IMR-90 (cell line): ENCODE measurements around the gene PRDM10. TPM values are rescaled to one million over a fixed set of nuclear protein-coding genes. Genes with fewer than 3 reads are reported as not detected.

Experiments
- ATAC-seq: fragments of 200-7000 bp; cut with Tn5 transposase; 2 replicates; pipeline ENCODE4 v1.9.1; 2020; ENCODE audit warnings: low read depth, mild to moderate bottlenecking, moderate library complexity
- BruUV-seq: library from RNA; stranded (reverse); fragments of 400-500 nt; replicated peaks from 2 replicates; lab custom pipeline; 2021; lab: Mats Ljungman, UMichigan
- CTCF ChIA-PET: fragments of 300-600 bp; formaldehyde crosslinking; extraction: SDS; loops from one replicate; lab custom pipeline; 2021; ENCODE audit warnings: antibody characterized with exemption; lab: Yijun Ruan, JAX
- POLR2A ChIA-PET: fragments of 300-600 bp; sonication (Branson Sonifier 250); formaldehyde crosslinking; loops from one replicate; lab custom pipeline; 2022; ENCODE audit warnings: antibody characterized with exemption; ENCODE audit not compliant: unreplicated experiment; lab: Charles Lee
- DNase-seq: peaks from one replicate; pipeline ENCODE4 v3.0.0; 2013
- H2AFZ ChIP-seq: replicated peaks from 2 replicates; pipeline ENCODE3; 2013; ENCODE audit warnings: low read length, mild to moderate bottlenecking; ENCODE audit not compliant: poor library complexity
- H2AK5ac ChIP-seq: 2 replicates; pipeline ENCODE4 v1.6.1; 2013; ENCODE audit warnings: low read depth, low read length, inconsistent platforms
- H2AK9ac ChIP-seq: replicated peaks from 2 replicates; pipeline ENCODE3; 2013; ENCODE audit warnings: mild to moderate bottlenecking, low read depth, low read length, moderate library complexity; ENCODE audit not compliant: poor library complexity
- H2BK120ac ChIP-seq: 2 replicates; pipeline ENCODE4 v1.6.1; 2013; ENCODE audit warnings: low read depth, low read length, inconsistent platforms
- H2BK15ac ChIP-seq: 3 replicates; pipeline ENCODE4 v1.6.1; 2013; ENCODE audit warnings: low read depth, low read length, inconsistent platforms
- H2BK20ac ChIP-seq: 2 replicates; pipeline ENCODE4 v1.6.1; 2013; ENCODE audit warnings: low read depth, mild to moderate bottlenecking, inconsistent platforms, low read length, moderate library complexity
- H2BK5ac ChIP-seq: 2 replicates; pipeline ENCODE4 v1.6.1; 2013; ENCODE audit warnings: mild to moderate bottlenecking, low read depth, low read length, inconsistent platforms; ENCODE audit not compliant: poor library complexity, severe bottlenecking
- H3K14ac ChIP-seq: replicated peaks from 2 replicates; pipeline ENCODE4 v1.6.1; 2013; ENCODE audit warnings: low read depth, low read length, inconsistent platforms
- H3K18ac ChIP-seq: 2 replicates; pipeline ENCODE4 v1.6.1; 2013; ENCODE audit warnings: low read depth, low read length, control low read depth
- H3K23ac ChIP-seq: 2 replicates; pipeline ENCODE4 v1.6.1; 2013; ENCODE audit warnings: low read depth, low read length, inconsistent platforms
- H3K27ac ChIP-seq: 2 replicates; pipeline ENCODE4 v1.5.1; 2013; ENCODE audit warnings: mild to moderate bottlenecking, control low read depth, low read length; ENCODE audit not compliant: insufficient read depth
- H3K27me3 ChIP-seq: 2 replicates; pipeline ENCODE4 v1.6.1; 2013; ENCODE audit warnings: low read length; ENCODE audit not compliant: control insufficient read depth, insufficient read depth
- H3K36me3 ChIP-seq: 2 replicates; pipeline ENCODE4 v1.6.1; 2013; ENCODE audit warnings: low read length, mixed read lengths; ENCODE audit not compliant: control insufficient read depth, insufficient read depth
- H3K4ac ChIP-seq: 2 replicates; pipeline ENCODE4 v1.6.1; 2013; ENCODE audit warnings: low read depth, low read length, inconsistent platforms
- H3K4me1 ChIP-seq: 2 replicates; pipeline ENCODE4 v1.6.1; 2013; ENCODE audit warnings: low read length, mixed read lengths; ENCODE audit not compliant: control insufficient read depth, insufficient read depth
- H3K4me2 ChIP-seq: 2 replicates; pipeline ENCODE4 v1.6.1; 2013; ENCODE audit warnings: low read depth, mild to moderate bottlenecking, control low read depth, low read length, moderate library complexity
- H3K4me3 ChIP-seq: 2 replicates; pipeline ENCODE4 v1.5.1; 2013; ENCODE audit warnings: low read depth, mild to moderate bottlenecking, control low read depth, low read length, moderate library complexity; ENCODE audit not compliant: insufficient read depth
- H3K56ac ChIP-seq: 2 replicates; pipeline ENCODE4 v1.6.1; 2013; ENCODE audit warnings: low read length, inconsistent platforms; ENCODE audit not compliant: insufficient read depth; ENCODE audit errors: extremely low read depth
- H3K79me1 ChIP-seq, 2 experiments: 2 replicates each; pipeline ENCODE4 v1.6.1; 2013; ENCODE audit warnings: low read length in 2 of 2, inconsistent platforms in 1 of 2, low read depth in 1 of 2
- H3K9ac ChIP-seq: 2 replicates; pipeline ENCODE4 v1.6.1; 2013; ENCODE audit warnings: low read depth, low read length, control low read depth
- H3K9me1 ChIP-seq: 2 replicates; pipeline ENCODE4 v1.6.1; 2013; ENCODE audit warnings: low read length, inconsistent platforms; ENCODE audit not compliant: insufficient read depth
- H3K9me3 ChIP-seq: 2 replicates; pipeline ENCODE4 v1.6.1; 2013; ENCODE audit warnings: low read length; ENCODE audit not compliant: control insufficient read depth, insufficient read depth
- H4K20me1 ChIP-seq: 2 replicates; pipeline ENCODE4 v1.6.1; 2013; ENCODE audit warnings: low read length, inconsistent platforms; ENCODE audit not compliant: insufficient read depth
- H4K5ac ChIP-seq: 2 replicates; pipeline ENCODE4 v1.6.1; 2013; ENCODE audit warnings: mild to moderate bottlenecking, low read depth, low read length, control low read depth
- H4K8ac ChIP-seq, 2 experiments: 2 replicates each; pipeline ENCODE4 v1.6.1; 2013; ENCODE audit warnings: low read depth in 2 of 2, low read length in 2 of 2, control low read depth in 1 of 2, inconsistent platforms in 1 of 2
- H4K91ac ChIP-seq: 2 replicates; pipeline ENCODE4 v1.6.1; 2013; ENCODE audit warnings: low read depth, low read length, inconsistent platforms; ENCODE audit not compliant: insufficient read depth
- BHLHE40 ChIP-seq: fragments of 150-350 bp; IDR thresholded peaks from 2 replicates; pipeline ENCODE4 v1.6.1; 2016; ENCODE audit warnings: mild to moderate bottlenecking, low read depth, low read length
- CEBPB ChIP-seq: IDR thresholded peaks from 2 replicates; pipeline ENCODE4 v1.6.1; 2012; ENCODE audit warnings: low read depth, low read length, improper control_type of control experiment
- CHD1 ChIP-seq: IDR thresholded peaks from 2 replicates; pipeline ENCODE4 v1.6.1; 2012; ENCODE audit warnings: low read depth, low read length, improper control_type of control experiment
- CTCF ChIP-seq: conservative IDR thresholded peaks from 2 replicates; pipeline ENCODE4 v1.5.1; 2012; ENCODE audit warnings: mild to moderate bottlenecking, low read depth, low read length, improper control_type of control experiment
- FOS ChIP-seq: fragments of 150-350 bp; IDR thresholded peaks from 2 replicates; pipeline ENCODE4 v1.6.1; 2016; ENCODE audit warnings: low read depth, low read length
- MAFK ChIP-seq: IDR thresholded peaks from 2 replicates; pipeline ENCODE4 v1.6.1; 2012; ENCODE audit warnings: low read depth, low read length, improper control_type of control experiment
- MAZ ChIP-seq: IDR thresholded peaks from 2 replicates; pipeline ENCODE4 v1.6.1; 2012; ENCODE audit warnings: low read depth, mild to moderate bottlenecking, low read length, improper control_type of control experiment, moderate library complexity, borderline replicate concordance
- MXI1 ChIP-seq: IDR thresholded peaks from 2 replicates; pipeline ENCODE4 v1.6.1; 2012; ENCODE audit warnings: low read depth, mild to moderate bottlenecking, low read length, moderate library complexity, borderline replicate concordance
- NFE2L2 ChIP-seq: fragments of 150-350 bp; IDR thresholded peaks from 2 replicates; pipeline ENCODE4 v1.6.1; 2016; ENCODE audit warnings: low read depth, mild to moderate bottlenecking, low read length
- POLR2A ChIP-seq: IDR thresholded peaks from 2 replicates; pipeline ENCODE4 v1.6.1; 2012; ENCODE audit warnings: mild to moderate bottlenecking, low read depth, low read length
- RAD21 ChIP-seq: IDR thresholded peaks from 2 replicates; pipeline ENCODE4 v1.6.1; 2012; ENCODE audit warnings: low read length, improper control_type of control experiment
- RCOR1 ChIP-seq: IDR thresholded peaks from 2 replicates; pipeline ENCODE4 v1.6.1; 2012; ENCODE audit warnings: mild to moderate bottlenecking, low read length, improper control_type of control experiment; ENCODE audit not compliant: insufficient replicate concordance
- RFX5 ChIP-seq: IDR thresholded peaks from 2 replicates; pipeline ENCODE4 v1.8.0; 2012; ENCODE audit warnings: low read depth, mild to moderate bottlenecking, low read length, moderate library complexity
- SMC3 ChIP-seq: fragments of 150-350 bp; IDR thresholded peaks from 2 replicates; pipeline ENCODE4 v1.6.1; 2016; ENCODE audit warnings: low read depth, mild to moderate bottlenecking, antibody characterized with exemption, low read length, moderate library complexity
- WGBS, 2 experiments: methylation state at CpG; one replicate each; pipeline versions ENCODE4 v1.1.5 to v1.1.7; 2013; ENCODE audit warnings: missing lambda C conversion rate in 2 of 2; ENCODE audit not compliant: insufficient read length in 1 of 2; ENCODE audit errors: extremely low coverage in 2 of 2; 5-methylcytosine and 5-hydroxymethylcytosine counted together
- dilution Hi-C: fragments of 300-500 bp; cut with HindIII; formaldehyde crosslinking; loops from one replicate; pipeline ENCODE4 v1.14.3; 2018; ENCODE audit warnings: low sequenced_read_pairs; ENCODE audit not compliant: unreplicated experiment
- in situ Hi-C: fragments of 300-500 bp; cut with MboI; formaldehyde crosslinking; loops from 3 replicates; pipeline ENCODE4 v1.14.3; 2019; ENCODE audit warnings: low sequenced_read_pairs, inconsistent platforms, mixed read lengths
- intact Hi-C: fragments of 100-400 bp; cut with micrococcal nuclease; formaldehyde crosslinking; loops from 2 replicates; pipeline ENCODE4 v1.10.0; 2022
- polyA plus RNA-seq, 3 experiments: library from polyadenylated mRNA; depleted of rRNA; stranded (reverse); fragments of >200 nt; gene quantifications; 2 replicates each; pipeline ENCODE4 v1.2.3, GENCODE V29; 2012; ENCODE audit warnings: low replicate concordance in 1 of 3
- total RNA-seq: library from RNA; depleted of rRNA; stranded (reverse); fragments of >200 nt; gene quantifications from 2 replicates; pipeline ENCODE4 v1.2.3, GENCODE V29; 2012
- TF ChIP-seq, protein P1 (sequence below): fragments of 150-350 bp; IDR thresholded peaks from 2 replicates; pipeline ENCODE4 v1.6.1; 2017; ENCODE audit warnings: mild to moderate bottlenecking, antibody characterized with exemption, low read length, low read depth
- TF ChIP-seq, protein P2 (sequence below): fragments of 150-350 bp; IDR thresholded peaks from 2 replicates; pipeline ENCODE4 v1.6.1; 2016; ENCODE audit warnings: low read depth, mild to moderate bottlenecking, low read length, moderate library complexity, borderline replicate concordance

The PRDM10 gene
- total and polyA plus RNA-seq, 2 of the 4 experiments (the other 2 are of a cell fraction) = 3.1 to 6.5 TPM

DNA sequence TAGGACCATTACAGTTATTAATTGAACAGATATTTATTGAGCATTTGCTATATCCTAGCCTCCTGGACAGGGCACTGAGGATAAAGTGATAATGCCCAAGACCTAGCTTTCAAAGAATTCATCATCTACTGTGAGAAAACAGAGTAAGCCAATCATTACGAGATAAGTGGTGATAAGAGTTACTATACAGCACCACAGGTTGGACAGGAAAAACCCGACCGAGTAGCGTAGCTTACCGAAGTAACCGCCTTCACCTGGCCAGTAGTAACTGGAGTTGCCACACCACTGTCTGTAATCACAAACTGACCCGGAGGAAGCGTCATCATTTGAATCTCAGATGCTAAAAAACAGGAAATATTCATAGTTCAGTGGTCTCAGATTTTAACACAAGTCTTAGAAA, 97.2 kb downstream of the PRDM10 start:
- no TSS peak for BruUV-seq

More for the DNA sequence above, 97.2 kb downstream of the PRDM10 start:
- Histone ChIP-seq H4K91ac (no peak overlapping the region), H3K9me1 (no peaks in the 10 kb centered on the region), H3K23ac (no peak overlapping the region), H4K20me1 (no peaks in the 10 kb centered on the region), H3K56ac (no peak overlapping the region), H3K9ac (no peak overlapping the region), H2BK15ac (no peak overlapping the region), H3K14ac (no peak overlapping the region), H3K4me2 (no peak overlapping the region), H2AK5ac (no peak overlapping the region), H3K4ac (no peak overlapping the region), H3K27me3 (no peaks in the 10 kb centered on the region), H4K5ac (no peak overlapping the region), H2BK5ac (no peak overlapping the region), H3K4me3 (no peak overlapping the region), H2AFZ (no peak overlapping the region), H2BK20ac (no peak overlapping the region), H2AK9ac (no peak overlapping the region), H2BK120ac (no peak overlapping the region), H3K79me1 (no peaks in the 10 kb centered on the region; a peak in 1 of 4 replicates), H3K36me3 (peaks cover 22% of the 10 kb centered on the region), H3K4me1 (no peaks in the 10 kb centered on the region), H4K8ac (no peak overlapping the region), H3K18ac (no peak overlapping the region), H3K9me3 (no peaks in the 10 kb centered on the region), H3K27ac (no peak overlapping the region)
- intact Hi-C loops (no loop called here), in situ Hi-C loops (no loop called here), dilution Hi-C loops (no loop called here)
- DNase-seq (no peak), ATAC-seq (no peak)
- 97% methylated on average over 6 of the region's 8 CpGs; no CpG with 5 or more reads in 1 of the 2 experiments for WGBS, 2 experiments
- CTCF ChIA-PET = interaction anchor here (0.6 kb wide), 1 partner anchor 1002 kb away, joined by 3 read pairs; no protein-coding TSS in a partner anchor
- POLR2A ChIA-PET = no interaction called here
- TF ChIP-seq, protein P1, sequence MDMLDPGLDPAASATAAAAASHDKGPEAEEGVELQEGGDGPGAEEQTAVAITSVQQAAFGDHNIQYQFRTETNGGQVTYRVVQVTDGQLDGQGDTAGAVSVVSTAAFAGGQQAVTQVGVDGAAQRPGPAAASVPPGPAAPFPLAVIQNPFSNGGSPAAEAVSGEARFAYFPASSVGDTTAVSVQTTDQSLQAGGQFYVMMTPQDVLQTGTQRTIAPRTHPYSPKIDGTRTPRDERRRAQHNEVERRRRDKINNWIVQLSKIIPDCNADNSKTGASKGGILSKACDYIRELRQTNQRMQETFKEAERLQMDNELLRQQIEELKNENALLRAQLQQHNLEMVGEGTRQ = no peak
- TF ChIP-seq, protein P2, sequence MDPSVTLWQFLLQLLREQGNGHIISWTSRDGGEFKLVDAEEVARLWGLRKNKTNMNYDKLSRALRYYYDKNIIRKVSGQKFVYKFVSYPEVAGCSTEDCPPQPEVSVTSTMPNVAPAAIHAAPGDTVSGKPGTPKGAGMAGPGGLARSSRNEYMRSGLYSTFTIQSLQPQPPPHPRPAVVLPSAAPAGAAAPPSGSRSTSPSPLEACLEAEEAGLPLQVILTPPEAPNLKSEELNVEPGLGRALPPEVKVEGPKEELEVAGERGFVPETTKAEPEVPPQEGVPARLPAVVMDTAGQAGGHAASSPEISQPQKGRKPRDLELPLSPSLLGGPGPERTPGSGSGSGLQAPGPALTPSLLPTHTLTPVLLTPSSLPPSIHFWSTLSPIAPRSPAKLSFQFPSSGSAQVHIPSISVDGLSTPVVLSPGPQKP = no peak
- TF ChIP-seq RAD21 (no peak), RFX5 (no peak), RCOR1 (no peak), BHLHE40 (no peak), SMC3 (no peak), CEBPB (no peak), POLR2A (no peak), FOS (no peak), CHD1 (no peak), CTCF (no peak), MAZ (no peak), MAFK (no peak), MXI1 (no peak), NFE2L2 (no peak)
